NB4 (cell line): Measurements from ENCODE around the gene STOX2.

Experiments
- DNase-seq: peaks from one replicate; pipeline ENCODE4 v3.0.0; 2010; ENCODE audit warnings: low read depth
- H3K4me3 ChIP-seq: one replicate; pipeline ENCODE4 v1.5.1; 2011; ENCODE audit warnings: mild to moderate bottlenecking, low read depth, low read length, moderate library complexity
- MAX ChIP-seq: IDR thresholded peaks from 2 replicates; pipeline ENCODE4 v1.6.1; 2011; ENCODE audit warnings: low read depth, low read length
- MYC ChIP-seq: IDR thresholded peaks from 2 replicates; pipeline ENCODE4 v1.6.1; 2011; ENCODE audit warnings: low read depth, low read length
- POLR2A ChIP-seq: IDR thresholded peaks from 2 replicates; pipeline ENCODE4 v1.6.1; 2011; ENCODE audit warnings: mild to moderate bottlenecking; ENCODE audit not compliant: insufficient read length; ENCODE audit errors: extremely low read depth
- TF ChIP-seq, protein P1 (sequence below): IDR thresholded peaks from one replicate; pipeline ENCODE4 v1.5.1; 2012; ENCODE audit warnings: low read depth, low read length

Gene STOX2

GRCh38 chr4:183986971-183987946, 82.2 kb downstream of the STOX2 start:
- DNase-seq, result peak; percentile 32
- TF ChIP-seq, protein P1, sequence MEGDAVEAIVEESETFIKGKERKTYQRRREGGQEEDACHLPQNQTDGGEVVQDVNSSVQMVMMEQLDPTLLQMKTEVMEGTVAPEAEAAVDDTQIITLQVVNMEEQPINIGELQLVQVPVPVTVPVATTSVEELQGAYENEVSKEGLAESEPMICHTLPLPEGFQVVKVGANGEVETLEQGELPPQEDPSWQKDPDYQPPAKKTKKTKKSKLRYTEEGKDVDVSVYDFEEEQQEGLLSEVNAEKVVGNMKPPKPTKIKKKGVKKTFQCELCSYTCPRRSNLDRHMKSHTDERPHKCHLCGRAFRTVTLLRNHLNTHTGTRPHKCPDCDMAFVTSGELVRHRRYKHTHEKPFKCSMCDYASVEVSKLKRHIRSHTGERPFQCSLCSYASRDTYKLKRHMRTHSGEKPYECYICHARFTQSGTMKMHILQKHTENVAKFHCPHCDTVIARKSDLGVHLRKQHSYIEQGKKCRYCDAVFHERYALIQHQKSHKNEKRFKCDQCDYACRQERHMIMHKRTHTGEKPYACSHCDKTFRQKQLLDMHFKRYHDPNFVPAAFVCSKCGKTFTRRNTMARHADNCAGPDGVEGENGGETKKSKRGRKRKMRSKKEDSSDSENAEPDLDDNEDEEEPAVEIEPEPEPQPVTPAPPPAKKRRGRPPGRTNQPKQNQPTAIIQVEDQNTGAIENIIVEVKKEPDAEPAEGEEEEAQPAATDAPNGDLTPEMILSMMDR, result no peak
- TF ChIP-seq MAX (no peak), MYC (no peak), POLR2A (no peak)
- peak overlapping the region; percentile 46 for H3K4me3 ChIP-seq

DNA sequence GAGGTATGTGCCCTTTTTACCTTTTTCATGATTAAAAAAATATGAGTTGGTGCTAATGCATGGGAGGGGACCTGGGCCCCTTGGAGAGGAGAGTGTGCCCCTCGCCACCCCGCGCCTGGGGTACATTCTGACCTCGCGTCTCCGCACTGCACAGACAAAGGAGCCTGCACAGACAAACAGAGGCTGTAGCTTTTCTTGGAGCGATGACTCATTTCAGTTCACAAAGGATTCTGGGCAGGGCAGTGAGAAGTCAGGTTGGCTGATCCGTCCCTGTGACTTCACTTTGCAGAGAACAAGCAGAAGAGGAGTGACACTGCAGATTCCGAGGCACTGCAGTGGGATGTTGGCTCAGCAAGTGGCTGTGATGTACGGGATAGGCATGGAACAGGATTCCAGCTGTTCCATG, 82.9 kb downstream of the STOX2 start:
- H3K4me3 ChIP-seq, result peak overlapping the region; percentile 46
- TF ChIP-seq MYC (no peak), MAX (no peak), POLR2A (no peak)
- TF ChIP-seq, protein P1, result no peak
- DNase-seq, result peak; percentile 86

DNA sequence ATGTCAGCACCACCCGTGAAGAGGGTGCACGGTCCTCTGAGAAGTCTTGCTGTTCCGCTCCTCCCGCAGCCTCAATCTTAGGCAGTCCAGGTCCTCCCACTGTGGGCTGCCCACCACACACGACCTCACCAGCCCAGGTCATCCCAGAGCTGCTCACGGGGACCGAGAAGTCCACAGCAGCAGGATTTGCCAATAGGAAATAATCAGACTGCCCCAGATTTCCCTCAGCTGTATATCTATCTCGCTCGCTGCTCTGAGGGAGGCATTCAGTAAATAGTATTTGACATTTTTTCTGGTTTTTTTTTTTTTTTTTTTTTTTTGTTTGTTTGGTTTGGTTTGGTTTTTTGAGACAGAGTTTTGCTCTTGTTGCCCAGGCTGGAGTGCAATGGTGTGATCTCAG, 83.8 kb downstream of the STOX2 start:
- TF ChIP-seq MAX (no peak), MYC (no peak), POLR2A (no peak)
- TF ChIP-seq, protein P1, result no peak
- no peak for DNase-seq

GRCh38 chr4:183989461-183989860, 84.4 kb downstream of the STOX2 start:
- TF ChIP-seq, protein P1, result no peak
- TF ChIP-seq MAX (no peak), POLR2A (no peak), MYC (no peak)
- H3K4me3 ChIP-seq, result no peak overlapping the region
- DNase-seq, result peak; percentile 66

More for the DNA sequence above, 83.8 kb downstream of the STOX2 start:
- H3K4me3 ChIP-seq, result no peak overlapping the region

- H3K4me3 ChIP-seq, result no peak overlapping the region
- TF ChIP-seq MYC (no peak), POLR2A (no peak), MAX (no peak)
- TF ChIP-seq, protein P1, result no peak
- DNase-seq, result peak; percentile 10
Observed at GRCh38 chr4:183989931-183990330, 84.8 kb downstream of the STOX2 start.
